GM10266 (cell line): Measurements from ENCODE around the gene CFAP100.

Experiments used
- DNase-seq: peaks from one replicate; pipeline ENCODE4 v3.0.0; 2012; ENCODE audit errors: extremely low spot score
- CTCF ChIP-seq: IDR thresholded peaks from 2 replicates; pipeline ENCODE4 v1.5.1; 2012; ENCODE audit warnings: mild to moderate bottlenecking, low read depth; ENCODE audit not compliant: control insufficient read depth, insufficient read depth; ENCODE audit errors: missing control alignments

CFAP100 gene

GRCh38 chr3:126449621-126450051 is 54.9 kb downstream of the CFAP100 start:
- no peak for DNase-seq
- no peak for TF ChIP-seq CTCF

GRCh38 chr3:126450219-126450618 is 55.5 kb downstream of the CFAP100 start:
- no peak for DNase-seq
- TF ChIP-seq CTCF, result no peak

GRCh38 chr3:126450744-126451143 is 56.0 kb downstream of the CFAP100 start:
- no peak for DNase-seq
- TF ChIP-seq CTCF, result no peak

GRCh38 chr3:126451511-126451910 is 56.8 kb downstream of the CFAP100 start:
- TF ChIP-seq CTCF, result no peak
- DNase-seq, result no peak

GRCh38 chr3:126452213-126452612 is 57.5 kb downstream of the CFAP100 start:
- no peak for TF ChIP-seq CTCF
- no peak for DNase-seq

- DNase-seq, result no peak
- TF ChIP-seq CTCF, result no peak
Observed at GRCh38 chr3:126454025-126454424, 59.3 kb downstream of the CFAP100 start.

GRCh38 chr3:126454437-126455198 is 59.9 kb downstream of the CFAP100 start:
- TF ChIP-seq CTCF, result no peak
- DNase-seq, result no peak
